ENCODE data around the gene THNSL1. TPM values are rescaled to one million over a fixed set of nuclear protein-coding genes. Genes with fewer than 3 reads are reported as not detected.
A peak's percentile ranks its signal among the peaks of the same experiment; 100 is the strongest.

Gene THNSL1
- total and polyA plus RNA-seq, 2 of the 13 experiments (the other 11 are each of a cell fraction or from before 2014, with no cell fraction given), result 1.3 to 3.8 TPM

DNA sequence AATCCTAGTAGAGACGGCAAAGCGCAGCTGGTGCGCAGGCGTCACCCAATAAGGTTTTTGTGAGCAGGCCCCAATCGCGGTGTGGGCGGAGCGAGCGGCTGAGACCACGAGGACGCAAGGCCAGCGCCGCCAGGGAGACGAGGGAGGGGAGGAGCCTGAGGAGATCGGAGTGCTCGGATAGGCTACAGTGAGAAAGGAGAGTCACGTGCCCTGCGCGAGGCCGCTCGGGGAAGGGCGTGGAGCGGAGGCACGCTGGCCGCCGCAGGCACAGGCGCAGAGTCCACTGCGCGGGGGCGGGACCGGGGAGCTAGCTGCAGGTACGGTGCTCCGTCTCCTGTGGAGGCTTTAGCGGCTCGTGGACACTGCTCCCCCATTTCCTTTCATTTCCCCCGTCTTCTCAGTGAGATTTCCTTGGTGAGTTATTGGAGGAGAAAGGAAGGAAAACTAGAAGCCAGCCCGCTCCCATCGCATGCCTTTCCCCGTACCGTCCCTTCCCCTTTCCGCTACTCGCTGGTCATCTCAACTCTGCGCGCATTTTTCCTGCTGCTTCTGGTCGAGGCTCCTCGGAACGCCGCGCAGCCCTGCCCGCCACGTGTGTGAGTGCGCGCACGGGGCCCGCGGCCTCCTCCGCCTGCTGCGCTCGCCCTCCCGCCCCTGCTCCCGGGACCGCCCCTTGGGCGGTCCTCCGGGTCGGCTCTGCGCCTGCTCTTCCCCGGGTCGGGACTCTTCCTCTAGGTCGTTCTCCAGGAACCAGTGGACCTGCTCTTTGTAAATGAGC is at the start of gene THNSL1 (continued):
- TF ChIP-seq, protein P1, sequence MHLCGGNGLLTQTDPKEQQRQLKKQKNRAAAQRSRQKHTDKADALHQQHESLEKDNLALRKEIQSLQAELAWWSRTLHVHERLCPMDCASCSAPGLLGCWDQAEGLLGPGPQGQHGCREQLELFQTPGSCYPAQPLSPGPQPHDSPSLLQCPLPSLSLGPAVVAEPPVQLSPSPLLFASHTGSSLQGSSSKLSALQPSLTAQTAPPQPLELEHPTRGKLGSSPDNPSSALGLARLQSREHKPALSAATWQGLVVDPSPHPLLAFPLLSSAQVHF (CRISPR knock-in tag; IDR thresholded peaks at IDR 0.05), result peak; percentile 94
- peak; percentile 93 for TF ChIP-seq ZNF616 (CRISPR knock-in tag; IDR thresholded peaks at IDR 0.05; ENCODE audit: low read depth)
- peak; percentile 93 for TF ChIP-seq ASH2L (IDR thresholded peaks at IDR 0.05; ENCODE audit: insufficient read length, low read depth, low read length)
- TF ChIP-seq, protein P2, sequence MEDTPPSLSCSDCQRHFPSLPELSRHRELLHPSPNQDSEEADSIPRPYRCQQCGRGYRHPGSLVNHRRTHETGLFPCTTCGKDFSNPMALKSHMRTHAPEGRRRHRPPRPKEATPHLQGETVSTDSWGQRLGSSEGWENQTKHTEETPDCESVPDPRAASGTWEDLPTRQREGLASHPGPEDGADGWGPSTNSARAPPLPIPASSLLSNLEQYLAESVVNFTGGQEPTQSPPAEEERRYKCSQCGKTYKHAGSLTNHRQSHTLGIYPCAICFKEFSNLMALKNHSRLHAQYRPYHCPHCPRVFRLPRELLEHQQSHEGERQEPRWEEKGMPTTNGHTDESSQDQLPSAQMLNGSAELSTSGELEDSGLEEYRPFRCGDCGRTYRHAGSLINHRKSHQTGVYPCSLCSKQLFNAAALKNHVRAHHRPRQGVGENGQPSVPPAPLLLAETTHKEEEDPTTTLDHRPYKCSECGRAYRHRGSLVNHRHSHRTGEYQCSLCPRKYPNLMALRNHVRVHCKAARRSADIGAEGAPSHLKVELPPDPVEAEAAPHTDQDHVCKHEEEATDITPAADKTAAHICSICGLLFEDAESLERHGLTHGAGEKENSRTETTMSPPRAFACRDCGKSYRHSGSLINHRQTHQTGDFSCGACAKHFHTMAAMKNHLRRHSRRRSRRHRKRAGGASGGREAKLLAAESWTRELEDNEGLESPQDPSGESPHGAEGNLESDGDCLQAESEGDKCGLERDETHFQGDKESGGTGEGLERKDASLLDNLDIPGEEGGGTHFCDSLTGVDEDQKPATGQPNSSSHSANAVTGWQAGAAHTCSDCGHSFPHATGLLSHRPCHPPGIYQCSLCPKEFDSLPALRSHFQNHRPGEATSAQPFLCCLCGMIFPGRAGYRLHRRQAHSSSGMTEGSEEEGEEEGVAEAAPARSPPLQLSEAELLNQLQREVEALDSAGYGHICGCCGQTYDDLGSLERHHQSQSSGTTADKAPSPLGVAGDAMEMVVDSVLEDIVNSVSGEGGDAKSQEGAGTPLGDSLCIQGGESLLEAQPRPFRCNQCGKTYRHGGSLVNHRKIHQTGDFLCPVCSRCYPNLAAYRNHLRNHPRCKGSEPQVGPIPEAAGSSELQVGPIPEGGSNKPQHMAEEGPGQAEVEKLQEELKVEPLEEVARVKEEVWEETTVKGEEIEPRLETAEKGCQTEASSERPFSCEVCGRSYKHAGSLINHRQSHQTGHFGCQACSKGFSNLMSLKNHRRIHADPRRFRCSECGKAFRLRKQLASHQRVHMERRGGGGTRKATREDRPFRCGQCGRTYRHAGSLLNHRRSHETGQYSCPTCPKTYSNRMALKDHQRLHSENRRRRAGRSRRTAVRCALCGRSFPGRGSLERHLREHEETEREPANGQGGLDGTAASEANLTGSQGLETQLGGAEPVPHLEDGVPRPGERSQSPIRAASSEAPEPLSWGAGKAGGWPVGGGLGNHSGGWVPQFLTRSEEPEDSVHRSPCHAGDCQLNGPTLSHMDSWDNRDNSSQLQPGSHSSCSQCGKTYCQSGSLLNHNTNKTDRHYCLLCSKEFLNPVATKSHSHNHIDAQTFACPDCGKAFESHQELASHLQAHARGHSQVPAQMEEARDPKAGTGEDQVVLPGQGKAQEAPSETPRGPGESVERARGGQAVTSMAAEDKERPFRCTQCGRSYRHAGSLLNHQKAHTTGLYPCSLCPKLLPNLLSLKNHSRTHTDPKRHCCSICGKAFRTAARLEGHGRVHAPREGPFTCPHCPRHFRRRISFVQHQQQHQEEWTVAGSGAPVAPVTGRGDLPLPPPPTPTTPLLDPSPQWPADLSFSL (CRISPR knock-in tag; IDR thresholded peaks at IDR 0.05), result no peak; the same call in 1 of the 2 replicates
- no peak for TF ChIP-seq ZMYM3 (CRISPR knock-in tag; IDR thresholded peaks at IDR 0.05)
- TF ChIP-seq RFX5 (IDR thresholded peaks at IDR 0.05; ENCODE audit: low read depth, low read length), result no peak
- peak; percentile 68; the same call in 1 of the 2 replicates for TF ChIP-seq NCOA1 (CRISPR knock-in tag; IDR thresholded peaks at IDR 0.05)
- TF ChIP-seq GTF2F1 (IDR thresholded peaks at IDR 0.05; ENCODE audit: low read length), result no peak; the same call in 1 of the 2 replicates
- peak; percentile 13; the same call in 1 of the 2 replicates for TF ChIP-seq ZNF331 (CRISPR knock-in tag; IDR thresholded peaks at IDR 0.05)
- TF ChIP-seq ZNF572 (CRISPR knock-in tag; IDR thresholded peaks at IDR 0.05), result no peak
- TF ChIP-seq ZNF124 (CRISPR knock-in tag; IDR thresholded peaks at IDR 0.05), result peak; percentile 77
- TF ChIP-seq U2AF1 (optimal IDR thresholded peaks at IDR 0.05; ENCODE audit: low read depth, low read length), result peak; percentile 76
- no peak for TF ChIP-seq KDM5A (IDR thresholded peaks at IDR 0.05; ENCODE audit: borderline replicate concordance, low read length)
- TF ChIP-seq ZNF292 (CRISPR knock-in tag; IDR thresholded peaks at IDR 0.05; ENCODE audit: borderline replicate concordance, low read depth), result no peak
- no peak; the same call in 1 of the 2 replicates for TF ChIP-seq KDM4B (CRISPR knock-in tag; IDR thresholded peaks at IDR 0.05)
- no peak; the same call in 1 of the 2 replicates for TF ChIP-seq FOXA3 (CRISPR knock-in tag; IDR thresholded peaks at IDR 0.05)
- TF ChIP-seq PHF8 (CRISPR knock-in tag; IDR thresholded peaks at IDR 0.05), result peak; percentile 75
- no peak for TF ChIP-seq TCF7L2 (IDR thresholded peaks at IDR 0.05; ENCODE audit: low read depth, low read length)
- 0 out of 2 replicates have a peak, but pooled peaks have one; percentile 27 for TF ChIP-seq JUN (CRISPR knock-in tag; IDR thresholded peaks at IDR 0.05)
- TF ChIP-seq FOXC1 (CRISPR knock-in tag; IDR thresholded peaks at IDR 0.05; ENCODE audit: borderline replicate concordance), result peak; percentile 96; the same call in 1 of the 2 replicates
- peak; percentile 76 for TF ChIP-seq HOXA3 (CRISPR knock-in tag; IDR thresholded peaks at IDR 0.05)
- peak; percentile 97 for TF ChIP-seq ZNF547 (CRISPR knock-in tag; IDR thresholded peaks at IDR 0.05)
- no peak for TF ChIP-seq HCFC1 (IDR thresholded peaks at IDR 0.05; ENCODE audit: low read depth, low read length)
- no peak for TF ChIP-seq JUND (CRISPR knock-in tag; IDR thresholded peaks at IDR 0.05)
- TF ChIP-seq SP5 (CRISPR knock-in tag; IDR thresholded peaks at IDR 0.05; ENCODE audit: borderline replicate concordance, low read depth), result peak; percentile 62
- TF ChIP-seq CHCHD3 (CRISPR knock-in tag; IDR thresholded peaks at IDR 0.05), result peak; percentile 97
